Transverse colon (tissue), 3 donors: Measurements from ENCODE around the gene STK10.

Source experiments
- CTCF ChIP-seq, 5 experiments: fragments of 200-600 bp in 3 of 5; fragments of 450-650 bp in 2 of 5; sonication (generic) in 3 of 5; IDR thresholded peaks; 1 replicate in 2 of 5; 2 replicates in 3 of 5; pipeline ENCODE4 v1.5.1; 2016 to 2017; ENCODE audit warnings: antibody characterized with exemption in 5 of 5, inconsistent platforms in 3 of 5, mild to moderate bottlenecking in 2 of 5, moderate library complexity in 1 of 5
- POLR2A ChIP-seq: fragments of 450-650 bp; IDR thresholded peaks from one replicate; pipeline ENCODE4 v1.6.1; 2016; ENCODE audit warnings: antibody characterized with exemption, mild to moderate bottlenecking, moderate library complexity

DNA sequence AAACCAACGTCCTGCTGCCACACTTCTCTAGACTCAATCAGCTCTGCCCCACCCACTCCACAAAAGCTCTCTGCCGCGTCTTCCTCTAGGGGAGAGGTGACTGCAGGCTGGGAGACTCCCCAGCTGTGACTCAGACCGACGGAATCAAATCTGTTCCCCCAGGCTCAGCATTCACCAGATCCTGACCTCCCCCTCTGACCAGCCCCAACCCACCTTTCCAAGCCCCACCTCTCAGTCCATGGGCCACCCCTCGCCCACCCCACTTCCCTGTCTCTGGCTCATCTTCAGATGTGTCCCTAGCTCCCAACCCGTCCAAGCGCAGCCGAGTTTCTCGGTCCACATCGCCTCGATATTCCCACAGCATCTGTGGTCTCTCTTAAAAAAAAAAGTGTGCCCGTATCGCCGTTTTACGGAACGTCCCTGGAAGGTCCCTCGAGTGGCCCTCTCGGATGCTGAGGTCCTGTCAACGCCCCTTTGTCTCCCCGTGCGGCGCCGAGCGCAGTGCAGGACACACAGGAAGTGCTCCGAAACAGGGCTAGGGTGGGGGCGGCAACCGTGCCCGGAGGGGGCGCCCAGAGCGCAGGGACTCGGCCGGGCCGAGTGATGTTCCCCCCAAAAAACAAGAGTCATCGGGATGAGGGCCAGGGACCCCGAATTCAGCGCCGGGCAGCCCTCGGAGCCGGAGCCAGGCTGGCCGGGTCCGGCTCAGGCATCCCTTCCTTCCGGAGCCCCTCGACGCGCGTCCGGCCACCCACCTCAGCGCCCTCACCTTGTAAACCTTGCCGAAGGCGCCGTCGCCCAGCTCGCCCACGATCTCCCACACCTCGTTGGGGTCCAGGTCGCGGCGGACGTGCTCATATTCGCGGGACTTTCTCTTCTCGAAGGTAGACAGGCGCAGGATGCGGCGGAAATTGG, 649 bp downstream of the STK10 start:
- TF ChIP-seq CTCF (IDR thresholded peaks at IDR 0.05) (peak in 1 of 5 experiments; percentile 16), POLR2A (no peak)
